CD4-positive, alpha-beta T cell treated with Interleukin-6 at 100 ng/mL for 8 hours (primary cell): ENCODE measurements around the gene MRPL53.
"Not testable (repeated sequence)": the region's sequence is repeated elsewhere in the genome, so short reads cannot be mapped to it uniquely, and the experiment has no call there.

Source experiments
- DNase-seq: peaks from one replicate; pipeline ENCODE4 v3.0.0-alpha.2; 2020; ENCODE audit warnings: mixed read lengths, low spot score

Gene MRPL53

GRCh38 chr2:74481961-74482800 is 9.7 kb upstream of the MRPL53 start:
- DNase-seq: peak; percentile 39

DNA sequence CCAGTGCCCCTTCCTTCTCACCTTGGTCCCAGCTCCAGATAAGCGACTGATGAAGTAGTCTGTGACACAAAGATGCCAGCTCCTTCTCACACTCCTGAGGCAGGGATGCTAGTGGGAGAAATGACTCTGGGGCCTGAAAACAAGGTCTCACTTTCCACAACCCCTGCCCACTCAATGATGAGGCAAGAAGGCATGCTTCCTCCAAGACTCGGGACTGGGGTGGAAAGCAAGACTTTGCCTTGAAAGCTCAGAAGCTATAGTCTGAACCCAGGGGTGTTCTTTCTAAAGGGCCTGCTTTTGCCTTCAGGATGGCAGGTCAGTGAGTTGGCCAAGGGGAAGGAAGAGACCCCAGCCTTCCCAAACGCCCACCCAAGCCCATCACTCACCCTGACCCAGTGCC is 9.0 kb upstream of the MRPL53 start:
- no peak for DNase-seq

DNA sequence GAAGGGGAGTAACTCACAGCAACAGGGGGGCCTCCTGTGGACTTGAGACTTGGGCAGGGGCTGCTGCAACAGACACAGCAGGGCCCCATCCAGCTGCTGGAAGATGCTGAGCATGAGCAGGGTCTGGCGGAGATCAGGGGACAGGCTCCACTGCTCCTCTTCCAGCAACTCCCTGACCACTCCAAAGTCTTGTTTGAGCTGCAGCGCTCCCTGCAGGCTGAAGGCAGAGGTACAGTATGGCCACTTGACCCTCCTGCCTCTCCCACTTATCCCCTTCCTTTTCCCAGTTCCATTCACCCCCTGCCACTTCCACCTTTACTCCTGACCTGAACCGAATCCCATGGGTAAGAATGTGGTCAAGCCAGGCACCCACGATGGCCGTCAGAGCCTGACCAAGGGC is 2.4 kb upstream of the MRPL53 start:
- DNase-seq: no peak

DNA sequence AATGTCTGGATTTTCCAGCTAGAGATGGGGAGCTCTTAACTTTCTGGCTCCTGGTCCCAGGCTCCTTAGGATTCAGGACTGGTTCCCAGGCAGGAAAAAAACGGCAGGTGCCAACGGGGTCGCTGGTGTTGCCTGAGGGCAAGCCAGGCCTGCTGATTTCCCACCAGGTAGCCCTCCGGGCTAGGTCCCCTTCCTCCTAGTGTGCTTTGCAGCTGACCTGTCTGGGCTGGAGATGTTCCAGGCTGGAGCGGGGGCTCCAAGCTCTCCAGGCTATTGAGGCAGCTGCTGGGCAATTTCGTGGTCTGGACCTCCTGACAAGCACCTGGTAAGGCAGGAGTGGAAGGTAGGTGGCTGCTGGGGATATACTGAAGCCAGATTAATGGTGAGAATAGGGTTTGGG is 2.0 kb upstream of the MRPL53 start:
- DNase-seq: no peak

GRCh38 chr2:74472945-74473258 is 422 bp upstream of the MRPL53 start:
- no peak for DNase-seq

DNA sequence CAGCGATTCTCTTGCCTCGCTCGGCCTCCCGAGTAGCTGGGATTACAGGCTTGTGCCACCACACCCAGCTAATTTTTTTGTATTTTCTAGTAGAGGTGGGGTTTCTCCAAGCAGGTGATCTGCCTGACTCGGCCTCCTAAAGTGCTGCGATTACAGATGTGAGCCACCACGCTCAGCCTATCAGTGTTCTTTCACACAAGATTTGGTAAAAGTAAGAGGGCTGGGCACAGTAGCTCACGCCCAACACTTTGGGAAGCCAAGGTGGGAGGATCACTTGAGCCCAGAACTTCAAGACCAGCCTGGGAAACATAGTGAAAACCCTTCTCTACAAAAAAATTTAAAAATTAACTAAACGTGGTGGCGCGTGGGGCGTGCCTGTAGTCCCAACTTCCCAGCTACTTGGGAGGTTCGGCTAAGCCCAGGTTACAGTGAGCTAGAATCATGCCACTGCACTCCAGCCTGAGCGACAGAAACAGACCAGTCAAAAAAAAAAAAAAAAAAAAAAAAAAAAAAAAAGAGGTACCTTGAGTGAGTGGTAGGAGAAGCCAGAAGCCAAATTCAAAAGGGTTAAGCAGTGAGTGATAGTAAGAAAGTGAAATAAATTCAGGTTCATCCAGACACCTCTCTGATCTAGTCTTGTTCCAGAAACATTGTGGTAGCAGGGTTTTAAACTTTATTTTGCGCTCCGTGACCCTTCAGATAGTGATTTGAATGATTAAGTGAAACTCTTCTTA is 981 bp downstream of the MRPL53 start:
- no peak for DNase-seq

DNA sequence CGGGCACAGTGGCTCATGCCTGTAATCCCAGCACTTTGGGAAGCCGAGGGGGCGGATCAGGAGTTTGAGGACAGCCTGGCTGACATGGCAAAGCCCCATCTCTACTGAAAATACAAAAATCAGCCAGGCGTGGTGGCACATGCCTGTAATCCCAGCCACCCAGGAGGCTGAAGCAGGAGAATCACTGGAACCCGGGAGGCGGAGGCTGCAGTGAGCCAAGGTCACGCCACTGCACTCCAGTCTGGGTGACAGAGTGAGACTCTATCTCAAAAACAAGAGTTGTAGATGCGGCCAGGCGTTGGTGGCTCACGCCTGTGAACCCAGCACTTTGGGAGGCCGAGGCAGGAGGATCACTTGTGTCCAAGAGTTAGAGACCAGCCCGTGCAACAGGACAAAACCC is 1.7 kb downstream of the MRPL53 start:
- not testable (repeated sequence) for DNase-seq

- DNase-seq: no peak
These were observed 8.1 kb downstream of the MRPL53 start for GRCh38 chr2:74464406-74464805.

- no peak for DNase-seq
These were observed 9.7 kb downstream of the MRPL53 start for GRCh38 chr2:74462786-74463105.

GRCh38 chr2:74462054-74462785 is 10.3 kb downstream of the MRPL53 start:
- DNase-seq: no peak

DNA sequence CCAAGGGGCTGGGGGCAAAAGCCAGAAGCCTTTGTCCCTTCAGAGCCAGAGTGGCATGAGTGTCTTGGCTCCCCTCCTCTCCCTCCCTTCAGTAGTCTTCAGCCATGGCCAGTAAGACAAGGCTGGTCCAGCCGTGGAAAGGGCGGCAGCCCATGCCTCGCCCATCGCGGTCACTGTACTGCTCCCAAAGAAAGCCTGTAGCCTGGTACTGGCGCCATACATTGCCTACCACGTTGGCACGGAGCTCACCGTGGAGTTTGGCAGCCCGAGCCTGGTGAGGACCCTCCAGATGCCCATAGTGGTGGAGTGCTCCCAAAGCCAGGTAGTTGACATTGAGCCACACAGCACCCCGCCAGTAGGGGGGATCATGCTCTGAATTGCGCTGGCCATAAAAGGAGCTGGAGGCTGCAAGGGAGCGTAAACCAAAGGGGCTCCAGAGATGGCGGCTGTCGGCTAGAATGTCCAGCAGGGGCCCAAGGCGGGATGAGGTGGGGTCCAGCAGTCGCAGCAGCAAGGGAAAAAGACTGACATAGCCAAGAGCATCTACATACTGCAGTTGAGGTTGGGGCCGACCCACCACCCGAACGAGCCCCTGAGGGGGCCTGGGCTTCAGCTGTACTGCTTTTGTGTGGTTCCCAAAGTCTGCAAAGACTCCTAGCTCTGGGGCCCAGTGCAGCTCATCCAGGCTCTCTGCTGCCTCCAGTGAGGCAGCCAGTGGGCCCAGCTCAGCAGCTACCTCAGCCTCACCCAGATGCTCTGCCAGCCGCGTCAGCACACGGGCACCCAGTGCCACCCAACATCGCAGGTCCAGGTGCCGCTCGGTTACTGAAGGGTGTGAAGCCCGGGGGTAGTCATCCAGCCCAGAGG is 11.1 kb downstream of the MRPL53 start:
- DNase-seq: no peak

- DNase-seq: not testable (repeated sequence)
These were observed 12.3 kb downstream of the MRPL53 start for GRCh38 chr2:74460187-74460586.

- DNase-seq: not testable (repeated sequence)
These were observed 12.9 kb downstream of the MRPL53 start for GRCh38 chr2:74459503-74460118.

DNA sequence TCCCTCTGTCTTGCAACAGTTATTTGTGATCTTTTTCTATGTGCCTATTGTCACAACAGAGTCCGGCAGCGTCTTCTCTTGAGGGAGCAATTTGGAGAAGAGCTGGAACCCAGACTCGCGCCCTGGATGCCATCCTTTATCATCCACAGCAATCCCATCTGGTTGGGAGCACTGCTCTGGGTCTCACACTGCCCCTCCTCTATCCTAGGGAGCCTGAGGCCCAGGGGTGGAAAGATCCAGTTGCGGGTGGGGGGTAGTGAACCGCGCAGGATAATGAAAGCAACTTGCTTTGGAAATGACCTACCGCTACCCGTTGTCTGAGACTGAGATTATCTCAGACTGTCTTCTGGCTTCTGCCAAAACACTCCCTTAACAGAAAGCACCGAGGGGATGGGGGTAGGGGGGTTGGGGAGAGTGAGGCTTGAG is 13.5 kb downstream of the MRPL53 start:
- DNase-seq: no peak

- DNase-seq: peak; percentile 100
These were observed 14.1 kb downstream of the MRPL53 start, which contains the start of gene WBP1 for GRCh38 chr2:74458132-74458937. WBP1 (plus strand) TSS chr2:74458438; CDS start chr2:74458603, 165 bp downstream.

DNA sequence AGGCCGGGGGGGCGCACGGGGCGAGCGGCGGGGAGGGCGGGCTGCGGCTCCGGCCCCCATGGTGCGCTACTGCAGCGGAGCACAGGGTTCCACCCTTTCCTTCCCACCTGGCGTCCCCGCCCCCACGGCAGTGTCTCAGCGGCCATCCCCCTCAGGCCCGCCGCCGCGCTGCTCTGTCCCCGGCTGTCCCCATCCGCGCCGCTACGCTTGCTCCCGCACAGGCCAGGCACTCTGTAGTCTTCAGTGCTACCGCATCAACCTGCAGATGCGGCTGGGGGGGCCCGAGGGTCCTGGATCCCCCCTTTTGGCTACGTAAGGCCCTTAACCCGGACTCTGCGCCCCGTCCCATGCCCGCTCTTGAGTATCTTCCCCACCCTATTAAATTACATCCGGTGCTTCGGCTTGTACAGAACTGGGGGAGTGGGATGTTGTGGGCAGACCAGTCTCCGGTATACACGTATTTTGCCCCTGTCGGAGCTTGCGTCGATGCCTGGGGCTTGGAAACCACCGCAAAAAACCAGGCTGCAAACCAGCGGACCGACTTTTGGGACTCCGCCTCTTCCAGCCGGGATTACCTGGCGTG is 14.8 kb downstream of the MRPL53 start:
- DNase-seq: peak; percentile 78

GRCh38 chr2:74457129-74457548 is 15.3 kb downstream of the MRPL53 start:
- no peak for DNase-seq

DNA sequence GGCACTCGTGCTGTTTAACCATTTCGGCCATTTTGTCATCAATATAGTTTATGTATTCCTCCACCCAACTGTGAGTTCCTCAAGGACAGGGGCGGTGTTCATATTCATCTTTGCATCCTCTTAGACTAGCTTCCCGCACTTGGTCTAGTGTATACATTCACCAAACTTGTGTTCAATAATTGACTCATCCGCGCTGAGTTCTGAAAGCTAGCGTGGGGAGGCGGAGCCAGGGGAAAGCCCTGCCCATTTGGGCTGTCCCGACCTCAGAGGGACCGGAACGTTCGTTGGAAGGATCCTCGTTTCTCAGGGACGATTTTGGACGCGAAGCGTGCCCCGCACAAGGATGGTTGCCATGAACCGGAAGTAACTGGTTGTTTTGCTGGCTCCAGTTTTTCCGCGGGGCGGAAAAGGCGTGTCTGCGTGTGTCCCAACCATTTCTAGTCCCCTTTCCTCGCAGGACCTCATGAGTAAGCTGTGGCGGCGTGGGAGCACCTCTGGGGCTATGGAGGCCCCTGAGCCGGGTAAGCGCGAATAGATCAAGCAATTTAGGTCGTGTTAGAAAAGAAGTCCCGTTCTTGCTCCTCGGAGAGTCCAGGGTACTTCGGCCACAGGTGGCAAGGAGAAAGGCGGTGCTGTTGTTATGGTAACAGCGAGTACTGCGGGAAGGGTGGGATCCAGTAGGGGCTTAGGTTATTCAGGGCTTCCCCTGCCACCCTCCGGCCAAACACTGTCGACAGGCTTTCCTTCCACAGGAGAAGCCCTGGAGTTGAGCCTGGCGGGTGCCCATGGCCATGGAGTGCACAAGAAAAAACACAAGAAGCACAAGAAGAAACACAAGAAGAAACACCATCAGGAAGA is 17.6 kb downstream of the MRPL53 start, which contains the start of gene INO80B:
TSS of gene INO80B (plus strand) at position 434 of the 858 bp plus-strand sequence. CDS start at position 464, 30 bp downstream.
- peak; percentile 97 for DNase-seq
